Calu3 (cell line): ENCODE measurements around the gene DUSP6. TPM values are rescaled to one million over a fixed set of nuclear protein-coding genes. Genes with fewer than 3 reads are reported as not detected.

Experiments
- BruUV-seq: library from RNA; stranded (reverse); fragments of 400-500 nt; replicated peaks from 2 replicates; lab custom pipeline; 2021; lab: Mats Ljungman, UMichigan
- CTCF ChIA-PET: fragments of 300-600 bp; sonication (Branson Sonifier 250); formaldehyde crosslinking; loops from one replicate; lab custom pipeline; 2022; ENCODE audit warnings: antibody characterized with exemption; lab: Charles Lee
- DNase-seq: peaks from one replicate; pipeline ENCODE4 v3.0.0; 2022
- H3K27ac Mint-ChIP-seq: one replicate; pipeline ENCODE4 v1.8.0; 2022; ENCODE audit warnings: mixed read lengths; ENCODE audit not compliant: unreplicated experiment
- H3K27me3 Mint-ChIP-seq: one replicate; pipeline ENCODE4 v1.8.0; 2022; ENCODE audit warnings: mixed read lengths; ENCODE audit not compliant: unreplicated experiment
- H3K36me3 Mint-ChIP-seq: one replicate; pipeline ENCODE4 v1.8.0; 2022; ENCODE audit warnings: mild to moderate bottlenecking, moderate library complexity, mixed read lengths; ENCODE audit not compliant: insufficient read depth, unreplicated experiment
- H3K4me1 Mint-ChIP-seq: one replicate; pipeline ENCODE4 v1.8.0; 2022; ENCODE audit warnings: mild to moderate bottlenecking, low read depth, mixed read lengths; ENCODE audit not compliant: unreplicated experiment
- H3K4me3 Mint-ChIP-seq: one replicate; pipeline ENCODE4 v1.8.0; 2022; ENCODE audit warnings: mild to moderate bottlenecking, low read depth, moderate library complexity, mixed read lengths; ENCODE audit not compliant: unreplicated experiment
- H3K9me3 Mint-ChIP-seq: one replicate; pipeline ENCODE4 v1.8.0; 2022; ENCODE audit warnings: low read depth, mixed read lengths; ENCODE audit not compliant: unreplicated experiment
- intact Hi-C: fragments of 100-400 bp; cut with micrococcal nuclease; formaldehyde crosslinking; loops from one replicate; pipeline ENCODE4 v1.10.0; 2022; ENCODE audit not compliant: unreplicated experiment
- total RNA-seq: library from RNA; stranded (reverse); gene quantifications from 2 replicates; pipeline ENCODE4 v1.2.3, GENCODE V29; 2022
- TF ChIP-seq, protein P1 (sequence below): fragments of 200-600 bp; IDR thresholded peaks from one replicate; pipeline ENCODE4 v1.8.0; 2022; ENCODE audit warnings: antibody characterized with exemption; ENCODE audit not compliant: unreplicated experiment

The DUSP6 gene
- total RNA-seq, 1 experiment from 2014 or later, result 108 TPM

DNA sequence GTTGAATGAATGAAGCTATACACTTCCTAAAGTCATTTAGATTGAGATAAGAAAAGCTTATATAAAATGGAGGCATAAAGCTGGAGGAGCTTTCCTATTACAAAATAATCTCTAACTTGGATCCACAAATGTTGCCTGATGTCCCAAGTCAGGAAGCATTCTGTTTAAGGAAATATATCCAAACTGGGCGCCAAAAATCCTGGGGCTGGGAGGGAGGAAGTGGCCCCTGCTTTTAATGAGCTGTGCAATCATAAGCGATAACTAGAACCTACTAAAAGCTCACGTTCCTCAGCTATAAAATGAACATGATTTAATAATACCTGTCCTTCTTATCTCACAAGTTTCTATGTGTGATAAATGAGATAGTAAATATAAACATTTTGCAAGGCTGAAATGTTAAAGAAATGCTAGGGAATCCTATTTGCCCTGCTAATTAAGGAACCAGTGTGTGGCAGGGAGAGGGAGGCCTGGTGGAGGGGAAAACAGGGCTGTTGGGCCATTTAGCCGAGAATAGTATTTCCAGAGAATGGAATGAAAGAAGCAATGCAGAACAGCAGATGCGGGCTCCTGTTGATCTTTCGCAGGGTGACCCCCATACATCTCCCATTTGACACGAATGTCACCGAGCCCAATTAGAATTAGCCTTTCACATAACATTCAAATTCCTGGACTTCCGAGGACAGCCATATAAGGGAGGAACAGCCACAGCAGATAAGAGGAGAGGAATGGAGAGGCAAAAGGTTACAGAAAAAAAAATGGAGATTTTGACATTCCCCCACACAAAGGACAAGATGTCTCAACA, 25.9 kb downstream of the DUSP6 start:
- H3K4me1 Mint-ChIP-seq, result peaks cover 26% of the 10 kb centered on the region
- no peak for DNase-seq
- no peak overlapping the region for H3K27ac Mint-ChIP-seq
- intact Hi-C loops, result loop anchor here (5.0 kb wide), 1 partner anchor 89 kb away; no protein-coding TSS in a partner anchor
- no peaks in the 10 kb centered on the region for H3K36me3 Mint-ChIP-seq
- CTCF ChIA-PET, result no interaction called here
- H3K4me3 Mint-ChIP-seq, result no peak overlapping the region
- BruUV-seq, result no TSS peak
- H3K9me3 Mint-ChIP-seq, result no peaks in the 10 kb centered on the region
- H3K27me3 Mint-ChIP-seq, result no peaks in the 10 kb centered on the region
- TF ChIP-seq, protein P1, sequence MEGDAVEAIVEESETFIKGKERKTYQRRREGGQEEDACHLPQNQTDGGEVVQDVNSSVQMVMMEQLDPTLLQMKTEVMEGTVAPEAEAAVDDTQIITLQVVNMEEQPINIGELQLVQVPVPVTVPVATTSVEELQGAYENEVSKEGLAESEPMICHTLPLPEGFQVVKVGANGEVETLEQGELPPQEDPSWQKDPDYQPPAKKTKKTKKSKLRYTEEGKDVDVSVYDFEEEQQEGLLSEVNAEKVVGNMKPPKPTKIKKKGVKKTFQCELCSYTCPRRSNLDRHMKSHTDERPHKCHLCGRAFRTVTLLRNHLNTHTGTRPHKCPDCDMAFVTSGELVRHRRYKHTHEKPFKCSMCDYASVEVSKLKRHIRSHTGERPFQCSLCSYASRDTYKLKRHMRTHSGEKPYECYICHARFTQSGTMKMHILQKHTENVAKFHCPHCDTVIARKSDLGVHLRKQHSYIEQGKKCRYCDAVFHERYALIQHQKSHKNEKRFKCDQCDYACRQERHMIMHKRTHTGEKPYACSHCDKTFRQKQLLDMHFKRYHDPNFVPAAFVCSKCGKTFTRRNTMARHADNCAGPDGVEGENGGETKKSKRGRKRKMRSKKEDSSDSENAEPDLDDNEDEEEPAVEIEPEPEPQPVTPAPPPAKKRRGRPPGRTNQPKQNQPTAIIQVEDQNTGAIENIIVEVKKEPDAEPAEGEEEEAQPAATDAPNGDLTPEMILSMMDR, result no peak

DNA sequence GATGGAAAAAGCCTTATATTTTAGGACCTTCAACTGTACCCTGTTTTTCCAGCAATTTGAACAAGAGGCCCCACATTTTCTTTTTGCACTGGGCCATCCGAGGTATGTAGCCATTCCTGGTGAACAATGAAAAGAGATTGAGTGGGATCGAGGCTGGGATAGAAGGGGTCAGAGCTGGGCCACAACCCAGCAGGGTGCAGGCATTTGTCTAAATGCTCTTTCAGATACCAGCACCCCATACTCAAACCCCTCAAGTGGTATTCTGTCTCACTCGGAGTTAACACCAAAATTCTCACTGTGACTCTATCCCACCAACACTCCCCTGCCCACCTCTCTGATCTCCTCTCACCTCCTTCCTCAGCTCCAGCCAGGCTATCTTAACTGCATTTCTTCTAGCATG, 26.8 kb downstream of the DUSP6 start:
- intact Hi-C loops, result loop anchor here (5.0 kb wide), 1 partner anchor 88 kb away; no protein-coding TSS in a partner anchor
- peaks cover 26% of the 10 kb centered on the region for H3K4me1 Mint-ChIP-seq
- TF ChIP-seq, protein P1, result no peak
- no peak for DNase-seq
- no peak overlapping the region for H3K27ac Mint-ChIP-seq
- CTCF ChIA-PET, result no interaction called here
- no peak overlapping the region for H3K4me3 Mint-ChIP-seq
- no peaks in the 10 kb centered on the region for H3K36me3 Mint-ChIP-seq
- BruUV-seq, result no TSS peak
- H3K27me3 Mint-ChIP-seq, result no peaks in the 10 kb centered on the region
- H3K9me3 Mint-ChIP-seq, result no peaks in the 10 kb centered on the region

- Mint-ChIP-seq H3K9me3 (no peaks in the 10 kb centered on the region), H3K4me1 (peaks cover 24% of the 10 kb centered on the region), H3K27me3 (no peaks in the 10 kb centered on the region), H3K4me3 (no peak overlapping the region), H3K36me3 (no peaks in the 10 kb centered on the region), H3K27ac (no peak overlapping the region)
- BruUV-seq, result no TSS peak
- CTCF ChIA-PET, result no interaction called here
- intact Hi-C loops, result no loop called here
- no peak for DNase-seq
- TF ChIP-seq, protein P1, result no peak
Measured at GRCh38 chr12:89324437-89324836, 27.9 kb downstream of the DUSP6 start.

- H3K27me3 Mint-ChIP-seq, result no peaks in the 10 kb centered on the region
- H3K4me1 Mint-ChIP-seq, result peaks cover 17% of the 10 kb centered on the region
- H3K36me3 Mint-ChIP-seq, result no peaks in the 10 kb centered on the region
- H3K27ac Mint-ChIP-seq, result no peak overlapping the region
- BruUV-seq, result no TSS peak
- H3K4me3 Mint-ChIP-seq, result no peak overlapping the region
- TF ChIP-seq, protein P1, result no peak
- H3K9me3 Mint-ChIP-seq, result no peaks in the 10 kb centered on the region
- no peak for DNase-seq
- intact Hi-C loops, result no loop called here
- CTCF ChIA-PET, result no interaction called here
Measured at GRCh38 chr12:89323568-89324218, 28.6 kb downstream of the DUSP6 start.
